Mononuclear cell (primary cell): ENCODE data around the gene VAMP4. TPM values are rescaled to one million over a fixed set of nuclear protein-coding genes. Genes with fewer than 3 reads are reported as not detected.

Experiments
- H3K27me3 ChIP-seq: 2 replicates; pipeline ENCODE4 v1.6.0; 2011; ENCODE audit warnings: low read length, control low read depth; ENCODE audit not compliant: insufficient read depth
- H3K4me1 ChIP-seq: 2 replicates; pipeline ENCODE4 v1.5.1; 2011; ENCODE audit warnings: mild to moderate bottlenecking, low read length, control low read depth; ENCODE audit not compliant: insufficient read depth
- H3K4me3 ChIP-seq: 2 replicates; pipeline ENCODE4 v1.5.1; 2011; ENCODE audit warnings: mild to moderate bottlenecking, low read length, moderate library complexity
- H3K9me3 ChIP-seq: 2 replicates; pipeline ENCODE4 v1.5.1; 2011; ENCODE audit warnings: low read depth, mild to moderate bottlenecking, control low read depth, low read length
- total RNA-seq: library from RNA; depleted of rRNA; stranded (reverse); fragments of >200 nt; gene quantifications from one replicate; pipeline ENCODE4 v1.2.3, GENCODE V29; 2012

Gene VAMP4
- total RNA-seq, 1 donor: 13.5 TPM

- no peak overlapping the region for H3K4me3 ChIP-seq
- H3K27me3 ChIP-seq: peaks cover 3% of the 10 kb centered on the region
- H3K4me1 ChIP-seq: no peaks in the 10 kb centered on the region
- H3K9me3 ChIP-seq: no peaks in the 10 kb centered on the region
These were observed 20.3 kb upstream of the VAMP4 start for GRCh38 chr1:171762143-171762563.

DNA sequence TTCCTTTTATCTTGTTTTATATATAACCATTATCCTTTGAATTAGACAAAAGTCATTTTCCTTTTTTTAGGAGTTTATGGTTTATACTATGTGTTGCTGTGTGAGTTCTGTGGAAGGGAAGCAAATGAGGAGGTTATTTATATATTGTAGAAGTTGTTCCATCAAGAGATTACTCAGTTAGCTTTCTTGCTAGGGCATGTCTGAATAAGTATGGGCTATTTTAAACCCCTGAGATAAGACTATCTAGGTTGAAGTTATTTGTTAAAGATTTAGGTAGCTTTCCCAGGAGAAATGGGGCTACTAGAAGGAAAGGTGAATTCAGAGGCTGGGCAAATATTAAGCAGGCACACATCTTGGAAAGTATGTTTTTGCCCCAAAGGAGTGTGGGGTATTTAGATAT is 16.1 kb upstream of the VAMP4 start:
- Histone ChIP-seq H3K4me1 (no peaks in the 10 kb centered on the region), H3K27me3 (no peaks in the 10 kb centered on the region), H3K9me3 (no peaks in the 10 kb centered on the region), H3K4me3 (no peak overlapping the region)

GRCh38 chr1:171756856-171757255 is 15.0 kb upstream of the VAMP4 start:
- H3K4me3 ChIP-seq: no peak overlapping the region
- no peaks in the 10 kb centered on the region for H3K4me1 ChIP-seq
- H3K9me3 ChIP-seq: no peaks in the 10 kb centered on the region
- no peaks in the 10 kb centered on the region for H3K27me3 ChIP-seq

DNA sequence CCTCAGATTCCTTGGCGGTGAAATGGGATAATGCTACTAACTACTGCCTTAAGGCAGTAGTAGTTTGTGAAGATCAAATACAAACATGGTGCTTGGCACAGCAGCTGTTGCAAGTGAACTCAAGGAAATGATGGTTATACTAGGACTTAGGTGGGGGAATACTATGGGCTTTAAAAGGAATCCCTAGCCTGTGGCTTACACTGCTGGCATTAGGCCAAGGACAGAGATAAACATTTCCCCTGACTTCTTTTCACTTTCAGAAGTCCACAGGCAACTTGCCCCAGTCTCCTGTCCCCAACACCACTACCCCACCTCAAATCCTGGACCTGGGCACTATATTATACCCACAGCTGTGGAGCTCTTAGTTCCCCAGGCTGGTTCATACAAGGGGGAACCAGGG is 13.1 kb upstream of the VAMP4 start:
- H3K9me3 ChIP-seq: no peaks in the 10 kb centered on the region
- no peak overlapping the region for H3K4me3 ChIP-seq
- H3K4me1 ChIP-seq: no peaks in the 10 kb centered on the region
- H3K27me3 ChIP-seq: no peaks in the 10 kb centered on the region

DNA sequence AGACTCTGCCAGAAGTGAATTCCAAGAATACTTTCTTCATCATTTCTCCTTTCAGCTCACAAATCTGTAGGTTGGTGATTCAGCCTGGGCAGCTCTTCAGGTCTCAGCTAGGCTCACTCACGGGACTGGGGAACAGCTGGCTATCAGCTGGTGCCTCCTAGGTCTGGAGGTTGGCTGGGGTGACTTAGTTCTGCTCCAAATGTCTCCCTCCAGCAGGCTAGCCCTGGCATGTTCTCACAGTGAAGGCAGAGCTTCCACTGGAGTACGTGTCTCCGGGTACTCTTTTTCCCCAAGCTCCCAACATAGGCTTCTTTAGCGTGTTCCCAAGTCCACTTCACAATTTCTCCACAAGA is 12.5 kb upstream of the VAMP4 start:
- no peaks in the 10 kb centered on the region for H3K27me3 ChIP-seq
- no peak overlapping the region for H3K4me3 ChIP-seq
- no peaks in the 10 kb centered on the region for H3K4me1 ChIP-seq
- no peaks in the 10 kb centered on the region for H3K9me3 ChIP-seq

DNA sequence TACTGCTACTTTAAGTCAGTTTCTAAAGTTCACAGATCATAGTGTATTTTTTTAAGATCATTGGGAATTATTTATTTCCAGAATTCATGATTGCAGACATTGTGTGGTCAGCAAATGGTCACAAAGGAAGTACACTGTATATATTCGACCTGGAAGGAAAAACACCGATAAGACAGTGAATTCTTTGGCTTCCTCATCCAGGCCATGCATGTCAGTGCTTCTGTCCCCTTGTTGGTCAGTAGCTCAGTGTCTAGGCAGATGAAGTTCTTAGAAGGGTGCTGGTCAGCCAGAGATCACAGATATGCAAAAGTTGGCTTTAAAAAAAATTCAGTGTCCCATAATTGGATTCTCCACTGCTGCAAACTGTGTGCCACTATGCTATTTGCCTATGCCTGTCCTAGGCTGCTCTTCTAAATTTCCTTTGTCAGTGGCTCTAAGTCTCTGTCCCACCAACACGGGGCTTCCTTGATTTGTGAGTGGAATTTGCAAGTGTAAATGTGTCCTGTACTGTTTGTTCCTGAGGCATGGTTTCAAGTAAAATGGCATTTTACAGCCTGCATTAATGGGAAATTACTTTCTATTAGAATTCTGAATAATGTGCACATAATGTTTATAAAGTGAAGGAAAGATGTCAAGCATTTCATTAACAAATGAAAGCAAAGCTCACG is 12.0 kb upstream of the VAMP4 start:
- Histone ChIP-seq H3K27me3 (no peaks in the 10 kb centered on the region), H3K4me3 (no peak overlapping the region), H3K9me3 (no peaks in the 10 kb centered on the region), H3K4me1 (no peaks in the 10 kb centered on the region)

- Histone ChIP-seq H3K4me3 (no peak overlapping the region), H3K9me3 (no peaks in the 10 kb centered on the region), H3K27me3 (no peaks in the 10 kb centered on the region), H3K4me1 (no peaks in the 10 kb centered on the region)
These were observed 11.3 kb upstream of the VAMP4 start for GRCh38 chr1:171753182-171753581.

- no peaks in the 10 kb centered on the region for H3K9me3 ChIP-seq
- H3K4me3 ChIP-seq: no peak overlapping the region
- no peaks in the 10 kb centered on the region for H3K27me3 ChIP-seq
- H3K4me1 ChIP-seq: no peaks in the 10 kb centered on the region
These were observed 9.4 kb upstream of the VAMP4 start for GRCh38 chr1:171751221-171751620.

DNA sequence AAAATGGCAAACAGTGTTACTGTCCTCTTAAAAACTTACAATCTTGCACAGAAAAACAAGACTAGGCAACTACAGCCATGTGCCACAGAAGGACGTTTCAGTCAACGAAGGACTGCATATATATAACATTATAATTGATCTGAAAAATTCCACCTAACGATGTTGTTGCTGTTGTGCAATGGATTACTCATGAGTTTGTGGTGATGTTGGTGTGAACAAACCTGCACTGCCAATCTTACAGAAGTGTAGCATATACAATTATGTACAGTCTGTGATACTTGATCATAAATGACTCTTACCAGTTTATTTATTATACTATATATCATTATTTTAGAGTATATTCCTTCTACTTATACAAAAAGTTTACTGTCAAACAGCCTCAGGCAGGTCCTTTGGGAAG is 6.8 kb upstream of the VAMP4 start:
- Histone ChIP-seq H3K4me3 (no peak overlapping the region), H3K4me1 (peaks cover 13% of the 10 kb centered on the region), H3K9me3 (no peaks in the 10 kb centered on the region), H3K27me3 (no peaks in the 10 kb centered on the region)

DNA sequence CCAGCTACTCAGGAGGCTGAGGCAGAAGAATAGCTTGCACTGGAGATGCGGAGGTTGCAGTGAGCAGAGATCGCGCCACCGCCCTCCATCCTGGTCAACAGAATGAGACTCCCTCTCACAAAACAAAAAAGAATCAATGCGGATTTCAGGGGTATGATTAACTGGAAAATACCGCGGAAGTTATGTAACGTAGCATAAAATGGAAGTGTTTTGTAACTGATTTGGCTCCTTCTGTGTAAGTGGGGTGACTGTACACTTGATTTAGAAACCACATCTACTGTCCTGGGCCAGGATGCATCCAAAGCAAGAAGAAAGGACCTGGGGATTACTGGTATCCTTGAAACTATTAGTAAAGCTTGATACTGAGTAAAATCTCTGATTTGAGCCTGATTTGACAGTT is 3.1 kb upstream of the VAMP4 start:
- H3K9me3 ChIP-seq: no peaks in the 10 kb centered on the region
- no peak overlapping the region for H3K4me3 ChIP-seq

GRCh38 chr1:171743081-171743870 is 1.4 kb upstream of the VAMP4 start:
- Histone ChIP-seq H3K27me3 (no peaks in the 10 kb centered on the region), H3K4me1 (peaks cover 53% of the 10 kb centered on the region), H3K9me3 (no peaks in the 10 kb centered on the region), H3K4me3 (peak overlapping the region; percentile 84)

More for the DNA sequence above, 3.1 kb upstream of the VAMP4 start:
- Histone ChIP-seq H3K27me3 (no peaks in the 10 kb centered on the region), H3K4me1 (peaks cover 40% of the 10 kb centered on the region)

GRCh38 chr1:171742577-171742922 is 685 bp upstream of the VAMP4 start:
- H3K4me1 ChIP-seq: peaks cover 53% of the 10 kb centered on the region
- no peaks in the 10 kb centered on the region for H3K9me3 ChIP-seq
- H3K4me3 ChIP-seq: peak overlapping the region; percentile 84
- no peaks in the 10 kb centered on the region for H3K27me3 ChIP-seq

GRCh38 chr1:171740987-171741871 is 636 bp downstream of the VAMP4 start:
- H3K4me1 ChIP-seq: peaks cover 59% of the 10 kb centered on the region
- peak overlapping the region; percentile 84 for H3K4me3 ChIP-seq
- no peaks in the 10 kb centered on the region for H3K27me3 ChIP-seq
- H3K9me3 ChIP-seq: no peaks in the 10 kb centered on the region

DNA sequence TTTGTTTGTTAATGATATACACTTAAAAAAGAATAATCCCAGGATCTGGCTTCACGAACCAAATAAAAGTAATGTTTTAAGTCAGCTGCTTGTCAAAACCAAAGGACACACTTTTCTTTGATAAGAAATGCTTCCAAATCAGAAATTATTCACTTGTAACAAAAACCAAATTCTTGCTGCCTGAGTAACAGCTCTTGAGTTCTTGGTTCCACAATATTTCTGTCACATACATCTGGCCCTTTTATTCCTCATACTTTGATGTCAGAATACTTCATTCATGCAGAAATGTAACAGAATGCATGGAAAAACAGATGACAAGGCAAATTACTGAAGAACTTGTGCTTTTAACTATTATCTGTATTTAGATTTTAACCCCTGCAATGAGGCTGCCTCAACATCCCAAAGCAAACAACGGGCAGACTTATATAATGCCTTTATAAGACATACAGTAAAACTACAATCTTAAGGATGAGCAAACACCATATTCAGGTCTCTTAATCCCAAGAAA is 1.5 kb downstream of the VAMP4 start:
- peaks cover 65% of the 10 kb centered on the region for H3K4me1 ChIP-seq
- H3K9me3 ChIP-seq: no peaks in the 10 kb centered on the region
- H3K4me3 ChIP-seq: no peak overlapping the region
- no peaks in the 10 kb centered on the region for H3K27me3 ChIP-seq

DNA sequence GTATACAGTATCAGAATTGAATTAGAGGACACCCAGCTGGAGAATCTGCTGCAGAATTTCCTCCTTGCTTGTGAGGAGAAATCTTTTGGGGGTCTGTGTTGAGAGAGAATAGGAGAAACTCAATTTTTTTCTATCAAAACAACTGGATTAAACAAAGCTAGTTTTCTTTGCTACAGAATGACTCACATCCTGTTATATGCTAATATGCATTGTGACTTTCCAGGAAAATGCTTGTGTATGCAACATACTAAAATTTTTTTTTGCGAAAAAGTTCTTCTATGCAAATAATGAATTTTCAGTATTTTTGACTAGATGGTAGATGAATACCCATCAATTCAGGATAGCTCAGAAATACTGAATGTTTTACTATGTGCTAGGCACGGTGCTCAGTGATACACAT is 2.2 kb downstream of the VAMP4 start:
- Histone ChIP-seq H3K4me3 (no peak overlapping the region), H3K27me3 (no peaks in the 10 kb centered on the region), H3K4me1 (peaks cover 60% of the 10 kb centered on the region), H3K9me3 (no peaks in the 10 kb centered on the region)
